Fibroblast of the aortic adventitia (primary cell): Measurements from ENCODE around the gene ASIC1. TPM values are rescaled to one million over a fixed set of nuclear protein-coding genes. Genes with fewer than 3 reads are reported as not detected.
A peak's percentile ranks its signal among the peaks of the same experiment; 100 is the strongest.

Source experiments
- DNase-seq: peaks from one replicate; pipeline ENCODE4 v3.0.0-alpha.2; 2010; ENCODE audit warnings: low read depth
- H3K4me3 ChIP-seq: 2 replicates; pipeline ENCODE4 v1.5.1; 2011; ENCODE audit warnings: low read depth, mild to moderate bottlenecking, control low read depth, low read length, moderate library complexity
- total RNA-seq: library from RNA; depleted of rRNA; stranded (reverse); fragments of >200 nt; gene quantifications from 2 replicates; pipeline ENCODE4 v1.2.3, GENCODE V29; 2012; ENCODE audit warnings: low replicate concordance
- TF ChIP-seq, protein P1 (sequence below): IDR thresholded peaks from 2 replicates; pipeline ENCODE4 v1.5.1; 2011; ENCODE audit warnings: mild to moderate bottlenecking, low read length, control low read depth, inconsistent platforms; ENCODE audit not compliant: insufficient read depth

Gene ASIC1
- total RNA-seq, 1 donor, result 4.9 TPM

DNA sequence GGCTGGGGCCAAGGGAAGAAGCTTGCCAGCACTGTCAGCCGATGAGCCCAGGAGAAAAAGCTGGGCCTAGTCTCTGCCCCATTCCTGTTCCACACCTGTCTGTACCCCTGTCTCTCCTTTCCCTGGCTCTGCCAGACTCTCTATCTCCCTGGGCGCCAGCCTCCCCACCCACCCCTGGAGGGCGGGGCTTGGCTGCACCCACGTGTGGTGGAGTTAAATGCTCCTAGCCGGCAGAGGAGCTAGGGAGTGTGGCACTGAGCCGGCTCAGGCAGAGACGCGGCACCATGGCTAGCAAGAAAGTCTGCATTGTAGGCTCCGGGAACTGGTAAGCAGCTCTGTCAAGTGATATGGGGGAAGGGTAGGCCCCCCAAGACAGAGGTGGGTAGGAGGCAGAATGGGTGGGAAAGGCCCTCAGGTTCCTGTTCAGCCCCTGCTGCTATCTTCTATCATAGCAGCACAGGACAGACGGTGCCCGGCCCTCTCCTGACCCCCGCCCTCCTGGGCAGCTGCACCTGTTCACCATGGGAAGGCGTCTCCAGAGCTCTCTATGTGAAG, 46.4 kb downstream of the ASIC1 start, which contains the start of gene GPD1:
Gene GPD1, plus strand, starts transcription at position 242 of the 555 bp plus-strand sequence. Its CDS starts 43 bp downstream, at position 285.
- H3K4me3 ChIP-seq, result no peak within 1 kb of the TSS
- TF ChIP-seq, protein P1, sequence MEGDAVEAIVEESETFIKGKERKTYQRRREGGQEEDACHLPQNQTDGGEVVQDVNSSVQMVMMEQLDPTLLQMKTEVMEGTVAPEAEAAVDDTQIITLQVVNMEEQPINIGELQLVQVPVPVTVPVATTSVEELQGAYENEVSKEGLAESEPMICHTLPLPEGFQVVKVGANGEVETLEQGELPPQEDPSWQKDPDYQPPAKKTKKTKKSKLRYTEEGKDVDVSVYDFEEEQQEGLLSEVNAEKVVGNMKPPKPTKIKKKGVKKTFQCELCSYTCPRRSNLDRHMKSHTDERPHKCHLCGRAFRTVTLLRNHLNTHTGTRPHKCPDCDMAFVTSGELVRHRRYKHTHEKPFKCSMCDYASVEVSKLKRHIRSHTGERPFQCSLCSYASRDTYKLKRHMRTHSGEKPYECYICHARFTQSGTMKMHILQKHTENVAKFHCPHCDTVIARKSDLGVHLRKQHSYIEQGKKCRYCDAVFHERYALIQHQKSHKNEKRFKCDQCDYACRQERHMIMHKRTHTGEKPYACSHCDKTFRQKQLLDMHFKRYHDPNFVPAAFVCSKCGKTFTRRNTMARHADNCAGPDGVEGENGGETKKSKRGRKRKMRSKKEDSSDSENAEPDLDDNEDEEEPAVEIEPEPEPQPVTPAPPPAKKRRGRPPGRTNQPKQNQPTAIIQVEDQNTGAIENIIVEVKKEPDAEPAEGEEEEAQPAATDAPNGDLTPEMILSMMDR, result no peak
- DNase-seq, result peak; percentile 34

GRCh38 chr12:50104417-50105366, 47.3 kb downstream of the ASIC1 start:
- TF ChIP-seq, protein P1, result no peak
- DNase-seq, result peak; percentile 21
- H3K4me3 ChIP-seq, result no peak overlapping the region

GRCh38 chr12:50105913-50106450, 48.6 kb downstream of the ASIC1 start:
- no peak for DNase-seq
- TF ChIP-seq, protein P1, result no peak
- no peak overlapping the region for H3K4me3 ChIP-seq

DNA sequence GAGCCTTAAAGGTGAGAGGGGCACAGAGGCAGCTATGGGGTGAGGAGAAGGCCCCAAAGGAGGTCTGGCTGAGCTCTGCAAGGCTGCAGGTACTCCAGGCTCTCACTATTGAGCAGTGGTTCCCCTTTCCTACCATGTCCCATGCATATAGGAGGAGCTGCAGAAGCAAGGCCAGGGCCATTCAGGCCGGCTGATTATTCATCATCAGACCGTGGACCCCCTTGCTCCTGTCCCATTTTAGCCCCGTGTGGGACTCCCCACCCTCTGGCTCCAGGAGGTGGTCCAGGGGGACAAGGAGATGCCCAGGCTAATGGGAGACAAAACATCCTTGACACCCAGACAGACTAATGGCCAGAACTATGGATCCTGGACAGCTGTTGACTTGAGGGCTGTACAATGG, 49.5 kb downstream of the ASIC1 start:
- H3K4me3 ChIP-seq, result no peak overlapping the region
- TF ChIP-seq, protein P1, result no peak
- no peak for DNase-seq

GRCh38 chr12:50107416-50108268, 50.2 kb downstream of the ASIC1 start:
- DNase-seq, result no peak
- H3K4me3 ChIP-seq, result no peak overlapping the region
- TF ChIP-seq, protein P1, result no peak

- no peak overlapping the region for H3K4me3 ChIP-seq
- TF ChIP-seq, protein P1, result no peak
- DNase-seq, result no peak
Observed at GRCh38 chr12:50109319-50109718, 51.9 kb downstream of the ASIC1 start.
